Mucosa of rectum (tissue), 2 donors: ENCODE data around the gene LIN7C.

Experiments used
- H3K27ac ChIP-seq, 2 donors: one replicate each; pipeline ENCODE4 v1.7.0; 2013; ENCODE audit warnings: inconsistent platforms in 2 of 2, low read depth in 2 of 2, low read length in 2 of 2
- H3K27me3 ChIP-seq, 2 donors: one replicate each; pipeline ENCODE4 v1.7.0; 2013; ENCODE audit warnings: low read length in 2 of 2; ENCODE audit not compliant: control insufficient read depth in 2 of 2, insufficient read depth in 2 of 2
- H3K36me3 ChIP-seq, 2 donors: one replicate each; pipeline ENCODE4 v1.7.0; 2013; ENCODE audit warnings: low read length in 2 of 2; ENCODE audit not compliant: control insufficient read depth in 2 of 2, insufficient read depth in 2 of 2
- H3K4me1 ChIP-seq, 2 donors: one replicate each; pipeline ENCODE4 v1.7.0; 2013; ENCODE audit warnings: low read length in 2 of 2, mild to moderate bottlenecking in 1 of 2; ENCODE audit not compliant: control insufficient read depth in 2 of 2, insufficient read depth in 2 of 2
- H3K4me3 ChIP-seq, 2 donors: one replicate each; pipeline ENCODE4 v1.7.0; 2013; ENCODE audit warnings: low read length in 2 of 2
- H3K9ac ChIP-seq, 2 donors: one replicate each; pipeline ENCODE4 v1.7.0; 2013; ENCODE audit warnings: low read length in 2 of 2, low read depth in 1 of 2, mild to moderate bottlenecking in 1 of 2
- H3K9me3 ChIP-seq, 2 donors: one replicate each; pipeline ENCODE4 v1.7.0; 2013; ENCODE audit warnings: low read length in 2 of 2; ENCODE audit not compliant: control insufficient read depth in 2 of 2
- donor health status: healthy.
- donor health status: Normal muscosa, but diverticular disease.

Gene LIN7C

GRCh38 chr11:27495710-27496300, 10.8 kb downstream of the LIN7C start:
- no peak overlapping the region for H3K27ac ChIP-seq
- H3K36me3 ChIP-seq: peaks cover 34 to 35% of the 10 kb centered on the region in 2 donors
- no peak overlapping the region for H3K4me3 ChIP-seq
- H3K27me3 ChIP-seq: no peaks in the 10 kb centered on the region
- no peaks in the 10 kb centered on the region for H3K9me3 ChIP-seq
- H3K4me1 ChIP-seq: no peaks in the 10 kb centered on the region
- no peak overlapping the region for H3K9ac ChIP-seq

DNA sequence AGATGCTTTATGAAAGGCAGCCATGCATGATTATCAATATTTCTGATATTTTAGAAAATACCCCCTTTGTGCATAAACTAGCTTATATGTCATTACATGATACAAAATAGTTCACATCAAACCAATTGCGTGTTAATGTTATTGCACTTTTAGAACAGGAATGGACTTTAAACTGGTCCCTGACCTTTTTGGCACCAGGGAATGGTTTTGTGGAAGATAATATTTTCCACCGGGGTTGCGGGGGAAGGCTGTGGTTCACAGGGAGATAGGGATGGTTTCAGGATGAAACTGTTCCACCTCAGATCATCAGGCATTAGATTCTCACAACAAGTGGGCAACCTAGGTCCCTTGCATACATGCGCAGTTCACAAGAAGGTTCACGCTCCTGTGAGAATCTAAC, 17.5 kb downstream of the LIN7C start:
- Histone ChIP-seq H3K9me3 (no peaks in the 10 kb centered on the region), H3K27me3 (no peaks in the 10 kb centered on the region), H3K9ac (no peak overlapping the region), H3K4me3 (no peak overlapping the region), H3K27ac (no peak overlapping the region), H3K4me1 (no peaks in the 10 kb centered on the region), H3K36me3 (peaks cover 17 to 18% of the 10 kb centered on the region in 2 donors)

GRCh38 chr11:27487706-27488105, 18.9 kb downstream of the LIN7C start:
- no peaks in the 10 kb centered on the region for H3K9me3 ChIP-seq
- H3K9ac ChIP-seq: no peak overlapping the region
- H3K4me3 ChIP-seq: no peak overlapping the region
- no peaks in the 10 kb centered on the region for H3K27me3 ChIP-seq
- no peaks in the 10 kb centered on the region for H3K4me1 ChIP-seq
- no peak overlapping the region for H3K27ac ChIP-seq
- peaks cover 13 to 16% of the 10 kb centered on the region in 2 donors for H3K36me3 ChIP-seq

DNA sequence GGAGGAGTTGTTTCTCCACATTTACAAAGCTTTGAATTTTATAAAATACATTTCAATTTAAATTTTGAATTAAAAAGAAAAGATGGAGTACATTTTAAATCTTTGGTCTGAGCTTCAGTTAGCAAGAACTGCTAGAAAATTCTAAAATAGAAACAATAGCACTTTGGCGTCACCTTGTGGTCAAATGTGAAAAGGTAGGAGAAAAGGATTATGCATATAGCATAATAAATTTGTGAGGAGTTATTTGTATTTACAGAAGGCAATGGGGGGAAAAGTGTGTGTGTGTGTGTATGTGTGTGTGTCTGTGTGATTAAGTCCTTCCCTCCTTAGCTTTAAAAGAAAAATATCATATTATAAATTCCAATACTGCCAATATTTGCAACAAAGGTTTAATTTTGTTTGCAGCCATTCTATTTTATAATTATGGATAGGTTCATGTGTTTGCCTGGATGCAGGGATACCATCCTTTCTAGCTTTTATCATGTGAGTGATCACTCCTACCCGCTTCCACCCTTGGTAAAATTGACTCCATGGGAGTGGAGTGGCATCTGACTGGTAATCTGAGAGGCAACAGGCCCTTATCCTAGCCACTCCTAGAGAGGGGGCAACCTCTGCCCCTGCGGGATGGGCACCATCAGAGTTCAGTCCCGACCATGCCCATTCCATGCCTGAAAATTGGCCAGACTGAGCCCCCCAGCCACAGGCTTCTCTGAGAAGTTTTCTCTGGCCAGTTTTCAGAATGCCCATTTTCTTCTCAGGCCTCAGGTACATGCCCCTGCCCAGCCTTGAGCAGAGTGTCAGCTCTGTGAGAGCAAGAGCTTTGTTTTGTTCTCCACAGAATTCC, 20.4 kb downstream of the LIN7C start:
- Histone ChIP-seq H3K4me3 (no peak overlapping the region), H3K9me3 (no peaks in the 10 kb centered on the region)

GRCh38 chr11:27482793-27483192, 23.8 kb downstream of the LIN7C start:
- no peak overlapping the region for H3K9ac ChIP-seq
- H3K4me3 ChIP-seq: no peak overlapping the region
- H3K27ac ChIP-seq: no peak overlapping the region
- H3K9me3 ChIP-seq: no peaks in the 10 kb centered on the region
- no peaks in the 10 kb centered on the region for H3K4me1 ChIP-seq
- H3K27me3 ChIP-seq: no peaks in the 10 kb centered on the region
- no peaks in the 10 kb centered on the region for H3K36me3 ChIP-seq

More for the DNA sequence above, 20.4 kb downstream of the LIN7C start:
- H3K27ac ChIP-seq: no peak overlapping the region
- H3K4me1 ChIP-seq: no peaks in the 10 kb centered on the region
- H3K9ac ChIP-seq: no peak overlapping the region
- peaks cover 3 to 7% of the 10 kb centered on the region in 2 donors for H3K36me3 ChIP-seq
- H3K27me3 ChIP-seq: no peaks in the 10 kb centered on the region

GRCh38 chr11:27481992-27482391, 24.6 kb downstream of the LIN7C start:
- no peaks in the 10 kb centered on the region for H3K9me3 ChIP-seq
- H3K27me3 ChIP-seq: no peaks in the 10 kb centered on the region
- no peak overlapping the region for H3K9ac ChIP-seq
- H3K36me3 ChIP-seq: no peaks in the 10 kb centered on the region
- H3K4me3 ChIP-seq: no peak overlapping the region
- no peak overlapping the region for H3K27ac ChIP-seq
- H3K4me1 ChIP-seq: no peaks in the 10 kb centered on the region

DNA sequence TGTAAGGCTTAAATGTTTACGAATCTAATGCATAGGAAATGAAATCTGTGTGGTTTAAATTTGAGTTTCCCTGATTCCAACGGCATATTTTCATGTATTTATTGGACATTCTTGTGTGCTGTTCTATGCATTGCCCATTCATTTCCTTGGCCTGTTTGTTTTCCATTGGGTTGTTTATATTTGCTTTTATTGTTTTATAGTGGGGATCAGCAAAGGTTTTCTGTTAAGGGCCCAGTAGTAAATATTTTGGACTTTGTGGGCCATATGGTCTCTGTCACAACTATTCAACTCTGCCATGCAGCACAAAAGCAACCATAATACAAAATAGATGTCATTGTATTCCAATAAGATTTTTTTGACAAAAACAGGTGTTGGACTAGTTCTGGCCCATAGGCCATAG, 28.7 kb downstream of the LIN7C start:
- Histone ChIP-seq H3K27me3 (no peaks in the 10 kb centered on the region), H3K4me3 (no peak overlapping the region), H3K27ac (no peak overlapping the region), H3K9me3 (no peaks in the 10 kb centered on the region), H3K9ac (no peak overlapping the region), H3K4me1 (peaks cover 5 to 6% of the 10 kb centered on the region in 2 donors), H3K36me3 (no peaks in the 10 kb centered on the region)

DNA sequence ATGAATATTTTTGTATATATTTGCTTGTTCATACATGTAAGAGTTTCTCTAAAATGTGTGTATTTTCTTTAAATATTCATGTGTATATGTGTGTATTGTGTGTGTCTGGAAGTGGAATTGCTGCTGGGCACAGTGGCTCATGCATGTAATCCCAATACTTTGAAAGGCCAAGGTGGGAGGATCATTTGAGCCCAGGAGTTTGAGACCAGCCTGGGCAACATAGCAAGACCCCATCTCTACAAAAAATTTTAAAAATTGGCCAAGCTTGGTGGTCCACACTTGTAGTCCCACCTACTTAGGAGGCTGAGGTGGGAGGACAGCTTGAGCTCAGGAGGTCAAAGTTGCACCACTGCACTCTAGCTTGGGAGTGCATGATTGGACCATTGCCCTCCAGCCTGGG, 29.3 kb downstream of the LIN7C start:
- Histone ChIP-seq H3K27ac (no peak overlapping the region), H3K9me3 (no peaks in the 10 kb centered on the region), H3K9ac (no peak overlapping the region), H3K4me3 (no peak overlapping the region), H3K4me1 (peaks cover 5 to 6% of the 10 kb centered on the region in 2 donors), H3K27me3 (no peaks in the 10 kb centered on the region), H3K36me3 (no peaks in the 10 kb centered on the region)

DNA sequence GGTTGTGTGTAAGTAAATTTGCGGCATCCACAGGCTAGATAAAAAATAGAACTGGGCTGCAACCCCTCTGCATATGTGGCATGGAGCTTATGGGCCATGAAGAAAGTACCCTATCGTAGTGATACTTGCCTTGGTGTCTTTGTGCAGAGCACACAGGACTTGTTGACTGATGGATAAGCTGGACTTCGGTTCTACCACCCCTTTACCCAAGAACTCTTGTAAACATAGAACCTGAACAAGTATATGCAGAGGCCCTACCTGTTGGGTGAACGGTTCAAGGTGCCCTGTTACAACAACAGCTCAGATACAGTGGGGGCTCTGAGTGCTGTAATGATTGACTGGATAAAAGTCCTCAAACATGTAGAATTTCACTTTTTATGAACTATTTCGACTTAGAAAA, 30.9 kb downstream of the LIN7C start:
- no peaks in the 10 kb centered on the region for H3K36me3 ChIP-seq
- no peak overlapping the region for H3K27ac ChIP-seq
- peaks cover 8 to 11% of the 10 kb centered on the region in 2 donors for H3K4me1 ChIP-seq
- H3K9me3 ChIP-seq: no peaks in the 10 kb centered on the region
- no peak overlapping the region for H3K9ac ChIP-seq
- no peak overlapping the region for H3K4me3 ChIP-seq
- H3K27me3 ChIP-seq: peaks cover 0 to 2% of the 10 kb centered on the region in 2 donors

GRCh38 chr11:27473017-27473406, 33.6 kb downstream of the LIN7C start:
- Histone ChIP-seq H3K27ac (peak overlapping the region; percentile 59 to 91), H3K9me3 (no peaks in the 10 kb centered on the region), H3K36me3 (no peaks in the 10 kb centered on the region), H3K9ac (peak overlapping the region; percentile 1 to 62), H3K27me3 (peaks cover 0 to 2% of the 10 kb centered on the region in 2 donors), H3K4me3 (peak overlapping the region; percentile 73 to 93), H3K4me1 (peaks cover 8 to 29% of the 10 kb centered on the region in 2 donors)
